Transverse colon (tissue), 4 donors: ENCODE measurements around the gene FTCD. TPM values are rescaled to one million over a fixed set of nuclear protein-coding genes. Genes with fewer than 3 reads are reported as not detected.
A peak's percentile ranks its signal among the peaks of the same experiment; 100 is the strongest.
"Not testable (repeated sequence)": the region's sequence is repeated elsewhere in the genome, so short reads cannot be mapped to it uniquely, and the experiment has no call there.

Source experiments
- DNase-seq: peaks from one replicate; pipeline ENCODE4 v3.0.0-alpha.2; 2019
- H3K27ac ChIP-seq, 4 donors: fragments of 200-600 bp; sonication (generic); 2 replicates each; pipeline ENCODE4 v1.5.1; 2016 to 2018; ENCODE audit warnings: inconsistent platforms in 4 of 4
- H3K27me3 ChIP-seq: fragments of 200-600 bp; sonication (generic); 2 replicates; pipeline ENCODE4 v1.5.1; 2017; ENCODE audit warnings: inconsistent platforms
- H3K36me3 ChIP-seq, 4 donors: fragments of 200-600 bp; sonication (generic); 2 replicates each; pipeline ENCODE4 v1.5.1; 2017 to 2019; ENCODE audit warnings: inconsistent platforms in 4 of 4
- H3K4me1 ChIP-seq, 4 donors: fragments of 200-600 bp; sonication (generic); 2 replicates each; pipeline ENCODE4 v1.5.1; 2017 to 2020; ENCODE audit warnings: inconsistent platforms in 4 of 4
- H3K4me3 ChIP-seq, 4 donors: fragments of 200-600 bp; sonication (generic); 1 replicate in 1 of 4; 2 replicates in 3 of 4; pipeline versions ENCODE4 v1.5.1 to v1.6.1; 2017 to 2019; ENCODE audit warnings: inconsistent platforms in 4 of 4
- H3K9me3 ChIP-seq, 2 donors: fragments of 200-600 bp; sonication (generic); 2 replicates each; pipeline ENCODE4 v1.5.1; 2017 to 2019; ENCODE audit warnings: inconsistent platforms in 2 of 2
- CTCF ChIP-seq, 5 experiments: fragments of 200-600 bp in 3 of 5; fragments of 450-650 bp in 2 of 5; sonication (generic) in 3 of 5; IDR thresholded peaks; 1 replicate in 2 of 5; 2 replicates in 3 of 5; pipeline ENCODE4 v1.5.1; 2016 to 2017; ENCODE audit warnings: antibody characterized with exemption in 5 of 5, inconsistent platforms in 3 of 5, mild to moderate bottlenecking in 2 of 5, moderate library complexity in 1 of 5
- EP300 ChIP-seq: sonication (generic); formaldehyde crosslinking; IDR thresholded peaks from one replicate; pipeline ENCODE4 v1.6.1; 2017; ENCODE audit warnings: antibody characterized with exemption, low read depth
- POLR2A ChIP-seq: fragments of 450-650 bp; IDR thresholded peaks from one replicate; pipeline ENCODE4 v1.6.1; 2016; ENCODE audit warnings: antibody characterized with exemption, mild to moderate bottlenecking, moderate library complexity
- POLR2AphosphoS5 ChIP-seq, 3 donors: sonication (generic); formaldehyde crosslinking; IDR thresholded peaks; one replicate each; pipeline ENCODE4 v1.6.1; 2016; ENCODE audit warnings: antibody characterized with exemption in 3 of 3
- WGBS, 2 donors: methylation state at CpG; one replicate each; pipeline ENCODE4 v1.1.5; 2018; ENCODE audit warnings: low coverage in 1 of 2; 5-methylcytosine and 5-hydroxymethylcytosine counted together
- in situ Hi-C, 4 donors: fragments of 200-750 bp; cut with MboI; loops; one replicate each; pipeline versions ENCODE4 v1.15.0 to v1.15.1; 2017; ENCODE audit warnings: low sequenced_read_pairs in 3 of 4, low pct_ligation_motif_present in 1 of 4, low pct_unique_long_range_greater_than_20kb in 1 of 4
- intact Hi-C: fragments of 100-400 bp; cut with DNase I; formaldehyde crosslinking; loops from one replicate; pipeline ENCODE4 v1.15.1; 2023; ENCODE audit warnings: low total_unique reads
- total RNA-seq, 4 donors: library from RNA; depleted of rRNA; stranded (reverse); fragments of >200 nt; gene quantifications; one replicate each; pipeline ENCODE4 v1.1.0, GENCODE V29; 2016

Gene FTCD
- total RNA-seq, result not detected

GRCh38 chr21:46155514-46156377 is at the start of gene FTCD:
Gene FTCD (minus strand): TSS chr21:46155579. CDS start chr21:46155523, 56 bp downstream.
- no peak for DNase-seq
- Histone ChIP-seq H3K27ac (no peak within 1 kb of the TSS), H3K4me3 (no peak within 1 kb of the TSS), H3K36me3 (no peaks in the 10 kb centered on the region), H3K27me3 (no peaks in the 10 kb centered on the region), H3K4me1 (peaks cover 8 to 11% (median 11%) of the 10 kb centered on the region in 4 donors), H3K9me3 (no peaks in the 10 kb centered on the region)
- no peak for TF ChIP-seq CTCF (IDR thresholded peaks at IDR 0.05)
- no peak for TF ChIP-seq EP300
- TF ChIP-seq POLR2AphosphoS5 (IDR thresholded peaks at IDR 0.05), result no peak
- no peak for TF ChIP-seq POLR2A
- intact Hi-C loops (no loop called here), in situ Hi-C loops (no loop called here)
- WGBS, 2 donors, result 86 to 89% methylated on average over 8 to 29 of the region's 34 CpGs

- no peak overlapping the region for H3K4me3 ChIP-seq
- intact Hi-C loops (no loop called here), in situ Hi-C loops (no loop called here)
- H3K36me3 ChIP-seq, result peaks cover 0 to 56% (median 10%) of the 10 kb centered on the region in 4 donors
- no peaks in the 10 kb centered on the region for H3K9me3 ChIP-seq
- TF ChIP-seq CTCF (IDR thresholded peaks at IDR 0.05), result no peak
- TF ChIP-seq EP300, result no peak
- no peak overlapping the region for H3K27ac ChIP-seq
- no peaks in the 10 kb centered on the region for H3K27me3 ChIP-seq
- WGBS, 2 donors, result 89 to 92% methylated on average over 2 to 18 of the region's 18 CpGs
- no peak for DNase-seq
- H3K4me1 ChIP-seq, result no peaks in the 10 kb centered on the region
Observed at GRCh38 chr21:46205166-46205565, 49.8 kb upstream of the FTCD start.

GRCh38 chr21:46203203-46203600 is 47.8 kb upstream of the FTCD start:
- peaks cover 0 to 53% (median 11%) of the 10 kb centered on the region in 4 donors for H3K36me3 ChIP-seq
- in situ Hi-C loops, result no loop called here
- H3K27ac ChIP-seq, result no peak overlapping the region
- no peaks in the 10 kb centered on the region for H3K9me3 ChIP-seq
- WGBS, 2 donors, result 92 to 96% methylated on average over 4 to 8 of the region's 8 CpGs
- DNase-seq, result peak; percentile 0
- no peak overlapping the region for H3K4me3 ChIP-seq
- intact Hi-C loops, result no loop called here
- H3K27me3 ChIP-seq, result no peaks in the 10 kb centered on the region
- no peak for TF ChIP-seq CTCF (IDR thresholded peaks at IDR 0.05)
- TF ChIP-seq EP300, result no peak
- no peaks in the 10 kb centered on the region for H3K4me1 ChIP-seq

GRCh38 chr21:46202592-46203202 is 47.3 kb upstream of the FTCD start:
- no peaks in the 10 kb centered on the region for H3K9me3 ChIP-seq
- H3K4me1 ChIP-seq, result no peaks in the 10 kb centered on the region
- WGBS, 2 donors, result 85 to 92% methylated on average over 4 to 6 of the region's 6 CpGs
- no peak overlapping the region for H3K27ac ChIP-seq
- intact Hi-C loops, result no loop called here
- H3K36me3 ChIP-seq, result peaks cover 0 to 51% (median 11%) of the 10 kb centered on the region in 4 donors
- no peak for DNase-seq
- TF ChIP-seq POLR2A, result no peak
- no peak for TF ChIP-seq POLR2AphosphoS5 (IDR thresholded peaks at IDR 0.05)
- no peak for TF ChIP-seq EP300
- TF ChIP-seq CTCF (IDR thresholded peaks at IDR 0.05), result no peak
- no peaks in the 10 kb centered on the region for H3K27me3 ChIP-seq
- in situ Hi-C loops, result no loop called here
- no peak overlapping the region for H3K4me3 ChIP-seq

- 90% methylated on average over 3 of the region's 8 CpGs; no CpG with 5 or more reads in 1 of the 2 donors for WGBS, 2 donors
- in situ Hi-C loops, H3K27me3 ChIP-seq, H3K4me3 ChIP-seq, intact Hi-C loops, H3K4me1 ChIP-seq, H3K9me3 ChIP-seq, H3K27ac ChIP-seq, DNase-seq: not testable (repeated sequence)
- H3K36me3 ChIP-seq, result peaks cover 0 to 46% (median 11%) of the 10 kb centered on the region in 4 donors
Observed at GRCh38 chr21:46200877-46201803, 45.8 kb upstream of the FTCD start.
